ENCODE measurements around the gene CDC42.
"Not testable (repeated sequence)": the region's sequence is repeated elsewhere in the genome, so short reads cannot be mapped to it uniquely, and the experiment has no call there.

The CDC42 gene

DNA sequence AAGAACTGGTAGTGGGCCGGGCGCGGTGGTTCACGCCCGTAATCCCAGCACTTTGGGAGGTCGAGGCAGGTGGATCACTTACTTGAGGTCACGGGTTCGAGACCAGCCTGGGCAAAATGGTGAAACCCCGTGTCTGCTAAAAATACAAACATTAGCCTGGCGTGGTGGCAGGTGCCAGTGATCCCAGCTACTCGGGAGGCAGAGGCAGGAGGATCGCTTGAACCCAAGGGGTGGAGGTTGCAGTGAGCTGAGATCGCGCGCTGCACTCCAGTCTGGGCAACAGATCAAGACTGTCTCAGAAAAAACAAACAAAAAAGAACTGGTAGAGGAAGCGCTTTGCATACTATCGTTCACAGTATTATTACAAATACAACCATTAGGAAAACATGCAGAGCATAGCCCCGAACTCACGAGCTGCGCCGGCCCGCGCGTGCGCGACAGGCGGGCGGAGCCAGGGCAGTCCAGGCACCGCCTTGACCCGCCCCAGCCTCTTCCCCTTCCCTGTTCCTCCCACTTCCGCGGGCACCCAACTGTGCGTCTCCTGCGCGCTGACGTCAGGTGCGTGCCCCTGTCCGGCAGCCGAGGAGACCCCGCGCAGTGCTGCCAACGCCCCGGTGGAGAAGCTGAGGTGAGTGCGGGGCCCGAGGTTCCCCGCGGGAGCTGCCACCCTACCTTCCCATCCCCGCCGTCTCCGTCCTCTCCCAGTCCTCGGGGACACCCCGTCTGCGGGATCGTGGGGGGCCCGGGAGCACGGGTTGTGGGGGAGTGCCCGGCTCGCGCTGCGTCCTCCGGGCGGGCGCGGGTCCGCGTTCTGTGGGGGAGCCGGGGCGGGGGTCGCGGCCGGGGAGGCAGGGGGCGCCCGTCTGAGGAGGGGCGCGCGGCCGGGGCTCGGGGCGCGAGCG, at the start of gene CDC42:
CDC42 (plus strand) TSS at position 595 of the 902 bp plus-strand sequence. CDS start 25,770 bp downstream, outside the sequence.
- peak; percentile 32 for FAIRE-seq

DNA sequence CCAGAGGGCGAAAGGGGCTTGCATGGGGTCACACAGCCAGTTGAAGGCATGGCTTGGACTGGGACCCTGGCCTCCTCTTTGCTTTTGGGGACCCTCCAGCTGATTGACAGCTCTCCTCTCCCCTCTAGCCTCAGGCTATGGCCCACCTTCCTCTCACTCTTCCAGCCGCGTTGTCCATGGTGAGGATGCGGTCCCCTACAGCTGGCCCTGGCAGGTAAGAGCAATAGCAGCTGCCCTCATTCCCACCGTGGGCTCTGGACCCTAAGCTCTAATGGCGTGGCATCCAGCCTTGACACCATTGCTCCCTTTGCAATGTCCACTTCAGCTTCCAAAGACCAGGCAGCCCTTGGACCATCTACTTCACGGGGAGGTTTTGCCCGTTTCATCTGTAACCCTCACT, 49.6 kb upstream of the CDC42 start:
- not testable (repeated sequence) for FAIRE-seq

GRCh38 chr1:22003959-22004358, 48.5 kb upstream of the CDC42 start:
- not testable (repeated sequence) for FAIRE-seq

GRCh38 chr1:22005261-22006149, 47.0 kb upstream of the CDC42 start:
- FAIRE-seq = not testable (repeated sequence)

DNA sequence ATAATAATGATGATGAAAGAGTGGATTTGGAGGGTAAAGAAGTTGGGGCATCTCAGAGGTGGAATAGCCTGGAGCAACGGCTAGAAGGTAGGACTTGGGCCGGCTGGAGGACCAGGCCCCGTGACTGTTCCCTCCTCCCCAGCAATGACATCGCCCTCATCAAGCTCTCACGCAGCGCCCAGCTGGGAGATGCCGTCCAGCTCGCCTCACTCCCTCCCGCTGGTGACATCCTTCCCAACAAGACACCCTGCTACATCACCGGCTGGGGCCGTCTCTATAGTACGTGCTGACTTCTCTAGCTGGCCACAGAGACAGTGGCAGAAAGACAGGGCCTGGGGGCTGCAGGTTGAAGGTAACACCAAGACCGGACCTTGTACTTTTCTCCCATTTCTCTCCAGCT, 45.8 kb upstream of the CDC42 start:
- FAIRE-seq = not testable (repeated sequence)

GRCh38 chr1:22007262-22007661, 45.2 kb upstream of the CDC42 start:
- not testable (repeated sequence) for FAIRE-seq

DNA sequence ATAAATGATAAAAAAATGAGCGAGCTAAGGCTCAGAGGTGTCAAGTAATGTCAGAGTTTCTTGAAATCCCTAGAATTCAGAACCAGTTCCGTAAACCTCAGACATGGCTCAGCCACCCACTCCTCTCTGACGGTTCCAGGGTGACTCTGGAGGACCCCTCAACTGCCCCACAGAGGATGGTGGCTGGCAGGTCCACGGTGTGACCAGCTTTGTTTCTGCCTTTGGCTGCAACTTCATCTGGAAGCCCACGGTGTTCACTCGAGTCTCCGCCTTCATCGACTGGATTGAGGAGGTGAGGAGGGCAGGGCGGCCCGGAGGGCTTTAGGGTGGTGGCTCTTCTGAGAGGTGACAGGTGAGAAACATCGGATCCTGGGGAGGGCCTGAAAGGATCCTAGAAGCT, 42.9 kb upstream of the CDC42 start:
- not testable (repeated sequence) for FAIRE-seq

GRCh38 chr1:22012752-22013151, 39.8 kb upstream of the CDC42 start:
- not testable (repeated sequence) for FAIRE-seq

- FAIRE-seq = not testable (repeated sequence)
These were observed 37.8 kb upstream of the CDC42 start for GRCh38 chr1:22014575-22015206.

DNA sequence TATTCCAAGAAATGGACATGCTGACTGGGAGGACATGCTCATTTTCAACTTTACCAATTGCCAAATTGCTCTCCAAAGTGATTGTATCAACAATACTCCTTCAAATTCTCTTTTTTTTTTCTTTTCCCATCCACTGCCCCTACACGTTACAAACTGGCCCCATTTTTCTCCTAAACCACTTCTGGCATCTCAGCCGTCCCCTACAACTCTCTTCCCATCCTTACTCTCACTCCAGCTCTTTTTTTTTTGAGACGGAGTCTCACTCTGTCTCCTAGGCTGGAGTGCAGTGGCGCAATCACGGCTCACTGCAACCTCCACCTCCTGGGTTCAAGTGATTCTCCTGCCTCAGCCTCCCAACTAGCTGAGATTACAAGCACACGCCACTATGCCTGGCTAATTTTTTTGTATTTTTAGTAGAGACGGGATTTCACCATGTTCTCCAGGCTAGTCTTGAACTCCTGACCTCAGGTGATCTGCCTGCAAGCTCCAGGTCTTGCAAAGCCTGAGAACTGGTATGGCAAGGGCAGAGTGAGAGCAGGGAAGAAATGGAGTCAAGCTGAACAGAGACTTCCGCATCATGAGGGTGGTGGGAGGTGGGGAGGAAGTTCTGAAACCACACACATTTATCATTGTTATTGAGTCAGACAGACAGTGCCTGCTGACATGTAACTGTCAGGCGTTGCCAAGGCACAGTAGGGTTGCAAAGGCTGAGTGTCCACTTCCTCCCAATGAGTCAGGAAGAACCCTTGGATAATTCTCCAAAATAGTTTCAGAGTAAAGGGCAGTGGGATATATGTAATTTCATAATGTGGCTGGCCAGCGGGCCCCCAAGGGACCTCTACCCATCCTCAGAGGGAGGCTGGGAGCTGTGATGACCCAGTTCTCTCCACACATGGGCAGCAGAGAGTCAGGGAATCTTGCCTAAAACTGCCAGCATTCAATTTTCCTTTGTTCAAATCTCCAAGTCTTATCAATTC, 33.6 kb upstream of the CDC42 start:
- FAIRE-seq = no peak

DNA sequence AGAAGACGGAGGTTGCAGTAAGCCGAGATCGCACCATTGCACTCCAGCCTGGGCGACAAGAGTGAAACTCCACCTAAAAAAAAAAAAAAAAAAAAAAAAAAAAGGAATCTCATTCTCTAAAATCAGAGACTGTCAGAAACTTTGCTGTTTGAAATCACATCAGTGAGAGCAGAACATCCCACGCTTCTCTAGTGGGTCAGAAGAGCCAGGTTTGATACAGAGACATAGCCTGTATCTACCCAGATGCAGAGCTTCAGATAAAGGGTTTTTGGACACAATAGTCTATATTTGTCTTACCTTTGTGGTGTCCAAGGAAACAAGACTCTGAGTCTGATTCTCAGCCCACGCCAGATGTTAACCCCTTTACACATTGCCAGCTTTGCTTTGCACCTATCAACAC, 31.4 kb upstream of the CDC42 start:
- no peak for FAIRE-seq

DNA sequence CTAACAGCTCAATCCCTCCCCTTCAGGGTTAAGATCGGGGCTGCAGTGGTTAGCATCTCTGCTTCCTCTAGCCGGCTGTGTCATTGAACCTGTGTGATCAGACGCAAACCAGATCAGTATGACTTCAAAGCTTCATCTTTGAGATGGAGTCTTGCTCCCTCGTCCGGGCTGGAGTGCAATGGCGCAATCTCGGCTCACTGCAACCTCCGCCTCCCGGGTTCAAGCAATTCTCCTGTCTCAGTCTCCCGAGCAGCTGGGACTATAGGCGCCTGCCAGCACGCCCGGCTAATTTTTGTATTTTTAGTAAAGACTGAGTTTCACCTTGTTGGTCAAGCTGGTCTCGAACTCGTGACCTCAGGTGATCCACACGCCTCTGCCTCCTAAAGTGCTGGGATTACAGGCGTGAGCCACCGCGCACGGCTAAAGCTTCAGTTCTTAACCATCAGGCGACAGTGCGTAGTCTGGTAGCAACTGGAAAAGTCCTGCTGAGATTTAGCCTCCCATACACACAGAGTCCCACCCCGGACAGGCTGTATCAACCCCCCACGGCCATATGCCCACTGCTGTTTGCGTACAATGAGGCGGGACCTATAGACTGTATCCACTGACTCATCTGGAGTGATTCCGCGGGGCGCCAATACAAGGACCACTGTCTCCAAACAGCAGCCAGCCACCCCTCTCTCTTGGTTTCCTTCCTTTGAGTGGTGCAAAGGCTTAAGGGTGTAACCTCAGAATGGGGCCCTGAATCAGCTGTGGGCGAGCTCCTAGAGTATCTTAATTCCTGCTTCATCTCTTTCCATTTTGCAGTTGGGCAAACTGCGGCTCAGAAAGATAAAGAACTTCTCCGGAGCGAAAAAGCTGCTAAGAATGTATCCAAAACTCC, 27.8 kb upstream of the CDC42 start:
- no peak for FAIRE-seq

GRCh38 chr1:22025368-22026155, 26.9 kb upstream of the CDC42 start:
- peak; percentile 57 for FAIRE-seq

DNA sequence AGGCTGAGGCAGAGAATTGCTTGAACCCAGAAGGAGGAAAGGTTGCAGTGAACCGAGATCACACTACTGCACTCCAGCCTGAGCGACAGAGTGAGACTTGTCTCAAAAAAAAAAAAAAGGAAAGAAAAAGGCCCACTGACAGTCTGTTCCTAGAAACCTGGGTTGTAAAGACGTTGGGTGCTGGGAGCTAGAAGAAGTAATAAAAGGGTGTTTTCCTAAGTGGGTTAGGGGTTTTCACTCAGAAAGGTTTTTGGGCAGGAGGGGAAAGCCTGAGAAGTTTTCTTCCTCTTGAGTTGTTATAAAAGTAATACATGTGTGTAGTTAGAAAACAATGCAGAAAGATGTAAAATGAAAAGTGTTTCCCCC, 25.6 kb upstream of the CDC42 start:
- FAIRE-seq = no peak

DNA sequence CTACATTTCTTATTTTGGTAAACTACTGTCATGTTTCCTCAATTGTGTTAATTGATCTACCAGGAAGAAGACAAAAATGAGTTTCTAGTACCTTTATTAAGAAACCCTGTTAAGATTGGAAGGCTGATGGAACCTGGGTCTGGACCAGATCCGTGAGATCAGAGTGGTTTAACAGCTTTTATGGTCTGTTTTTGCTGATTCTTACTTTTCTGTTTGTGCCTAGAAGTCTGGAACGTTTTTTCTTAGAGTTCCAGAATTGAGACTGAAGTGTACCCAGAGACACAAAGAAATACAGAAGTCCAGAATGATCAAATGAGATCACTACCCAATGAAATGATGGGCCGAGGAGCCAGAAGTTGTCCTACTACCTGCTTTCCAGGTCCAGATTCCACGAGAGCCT, 22.5 kb upstream of the CDC42 start:
- FAIRE-seq = no peak

- FAIRE-seq = no peak
These were observed 22.0 kb upstream of the CDC42 start for GRCh38 chr1:22030473-22030872.

DNA sequence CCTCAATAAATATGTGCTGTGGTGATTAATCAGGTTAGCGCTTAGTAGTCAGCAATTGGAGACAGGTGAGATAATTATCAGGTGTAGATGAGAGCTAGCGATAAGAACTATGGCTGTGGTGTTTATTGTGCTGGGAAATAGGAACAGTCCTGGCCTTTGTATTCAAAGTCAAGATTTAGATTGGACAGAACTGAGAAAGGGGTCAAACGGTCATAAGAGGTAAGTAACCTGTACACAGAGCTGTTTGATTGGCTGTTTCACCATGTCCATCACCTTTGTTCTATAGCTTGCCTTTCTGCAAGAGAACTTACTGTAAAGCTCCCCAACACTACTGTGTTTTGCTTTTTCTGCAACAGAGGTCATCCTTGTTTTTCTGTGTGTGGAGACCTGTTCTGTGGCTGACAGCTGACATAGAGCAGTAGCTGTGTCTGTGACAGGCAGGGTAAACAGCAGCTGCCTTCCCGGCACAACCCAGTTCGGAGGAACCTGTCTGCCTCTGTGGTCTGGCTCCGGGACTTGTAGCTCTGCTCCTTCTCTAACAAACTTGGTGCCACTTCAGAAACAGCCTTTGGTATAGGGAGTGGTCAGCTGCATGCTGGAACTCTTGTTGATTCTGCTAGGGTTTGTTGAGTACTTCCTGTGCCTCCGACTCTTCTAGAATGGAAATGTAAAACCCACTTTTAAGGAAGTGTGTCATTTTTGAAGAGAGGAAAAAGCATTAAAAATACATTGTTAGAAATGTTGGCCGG, 21.1 kb upstream of the CDC42 start:
- FAIRE-seq = no peak

GRCh38 chr1:22034834-22035233, 17.7 kb upstream of the CDC42 start:
- FAIRE-seq = not testable (repeated sequence)

DNA sequence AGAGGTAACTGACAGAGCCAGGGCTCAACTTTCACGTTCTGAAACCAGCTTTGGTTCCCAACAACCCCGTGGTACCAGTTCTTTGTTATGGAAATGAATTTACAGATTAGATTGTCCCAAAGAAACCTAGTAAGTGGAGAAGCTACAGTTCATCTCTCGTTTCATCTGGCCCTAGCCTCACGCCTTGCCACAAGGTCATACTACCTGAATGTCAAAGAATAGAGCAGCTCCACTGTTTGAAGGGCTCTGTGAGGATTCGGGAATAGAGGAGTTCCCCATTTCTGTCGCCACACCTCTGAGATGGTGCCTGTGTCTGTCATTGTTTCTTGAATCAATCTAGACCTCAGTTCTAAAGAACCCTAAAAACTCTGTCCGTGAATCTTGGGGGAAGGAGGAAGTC, 15.0 kb upstream of the CDC42 start:
- FAIRE-seq = no peak

All from A204.1 (cell line).